ENCODE data around the gene LRIG1.

Gene LRIG1

GRCh38 chr3:66342717-66343356 is 158.0 kb downstream of the LRIG1 start:
- DNase-seq: no peak

- DNase-seq: no peak
These were observed 161.9 kb downstream of the LRIG1 start for GRCh38 chr3:66338927-66339326.

- no peak for DNase-seq
These were observed 164.5 kb downstream of the LRIG1 start for GRCh38 chr3:66336333-66336766.

GRCh38 chr3:66335671-66336070 is 165.2 kb downstream of the LRIG1 start:
- DNase-seq: no peak
